HG03066 (cell line): ENCODE measurements around the gene RPRD2.

ENCODE experiments used
- ATAC-seq: cut with Tn5 transposase; IDR thresholded peaks from one replicate; pipeline ENCODE4 v1.9.1; 2021; ENCODE audit warnings: low read depth; ENCODE audit not compliant: unreplicated experiment

Gene RPRD2

DNA sequence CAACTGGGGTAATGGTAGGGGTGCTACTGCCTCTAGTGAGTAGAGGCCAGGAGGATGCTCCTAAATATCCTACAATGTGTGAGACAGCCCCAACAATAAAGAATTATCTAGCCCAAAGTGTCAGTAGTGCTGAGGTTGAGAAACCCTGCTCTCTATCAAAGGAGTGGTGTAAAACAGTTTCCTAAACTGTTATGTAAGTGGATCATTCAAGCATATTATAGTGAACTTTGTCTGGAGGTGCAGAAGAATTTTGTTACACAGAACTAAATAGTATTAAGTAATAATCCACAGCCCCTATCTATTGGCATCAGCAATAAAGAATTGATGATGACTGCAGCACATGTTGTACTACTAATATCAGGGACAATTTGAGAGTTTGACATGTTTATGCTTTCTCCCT, 103.0 kb downstream of the RPRD2 start:
- ATAC-seq, result no peak

DNA sequence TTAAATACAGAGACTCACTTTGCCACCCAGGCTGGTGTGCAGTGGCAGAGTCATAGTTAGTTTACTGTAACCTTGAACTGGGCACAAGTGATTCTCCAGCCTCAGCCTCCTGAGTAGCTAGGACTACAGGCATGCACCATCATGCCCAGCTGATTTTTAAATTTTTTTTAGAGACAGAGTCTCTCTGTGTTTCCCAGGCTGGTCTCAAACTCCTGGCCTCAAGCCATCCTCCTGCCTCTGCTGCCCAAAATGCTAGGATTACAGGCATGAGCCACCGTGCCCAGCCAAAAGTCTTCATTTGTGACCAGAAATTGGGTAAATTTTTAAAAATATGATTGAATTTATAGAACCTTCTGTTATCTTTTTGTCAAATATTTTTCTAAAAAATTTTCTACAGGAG, 105.3 kb downstream of the RPRD2 start:
- ATAC-seq, result no peak

DNA sequence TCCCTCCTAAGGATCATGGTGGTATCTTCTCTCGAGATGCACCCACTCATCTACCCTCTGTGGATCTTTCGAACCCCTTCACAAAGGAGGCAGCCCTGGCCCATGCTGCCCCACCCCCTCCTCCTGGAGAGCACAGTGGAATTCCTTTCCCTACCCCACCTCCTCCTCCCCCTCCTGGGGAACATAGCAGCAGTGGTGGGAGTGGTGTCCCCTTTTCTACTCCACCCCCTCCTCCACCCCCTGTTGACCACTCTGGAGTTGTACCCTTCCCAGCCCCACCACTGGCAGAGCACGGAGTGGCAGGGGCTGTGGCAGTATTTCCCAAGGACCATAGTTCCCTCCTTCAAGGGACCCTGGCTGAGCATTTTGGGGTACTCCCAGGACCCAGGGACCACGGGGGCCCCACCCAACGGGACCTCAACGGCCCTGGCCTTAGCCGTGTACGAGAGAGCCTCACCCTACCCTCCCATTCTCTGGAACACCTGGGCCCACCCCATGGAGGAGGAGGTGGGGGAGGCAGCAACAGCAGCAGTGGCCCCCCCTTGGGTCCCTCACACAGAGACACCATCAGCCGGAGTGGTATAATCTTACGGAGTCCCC, 108.8 kb downstream of the RPRD2 start:
- no peak for ATAC-seq

DNA sequence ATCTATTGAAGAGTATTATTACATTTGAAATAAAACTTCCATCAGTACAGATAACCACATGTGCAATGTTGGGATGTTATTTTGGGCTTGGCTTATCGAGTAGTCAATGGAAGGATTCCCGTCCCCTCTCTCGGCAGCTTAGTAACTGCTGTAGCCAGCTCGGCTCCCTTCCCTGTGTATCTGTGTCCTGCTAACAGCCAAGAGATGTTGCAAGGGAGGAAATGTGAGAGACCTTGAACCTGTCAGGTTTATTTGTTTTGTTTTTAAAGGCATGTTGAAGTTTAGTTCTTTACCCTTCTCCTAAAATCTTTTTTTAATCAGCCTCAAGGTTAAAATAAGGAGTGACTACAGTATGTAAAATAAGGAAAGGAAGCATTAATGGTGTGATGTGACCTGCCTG, 109.7 kb downstream of the RPRD2 start:
- no peak for ATAC-seq

DNA sequence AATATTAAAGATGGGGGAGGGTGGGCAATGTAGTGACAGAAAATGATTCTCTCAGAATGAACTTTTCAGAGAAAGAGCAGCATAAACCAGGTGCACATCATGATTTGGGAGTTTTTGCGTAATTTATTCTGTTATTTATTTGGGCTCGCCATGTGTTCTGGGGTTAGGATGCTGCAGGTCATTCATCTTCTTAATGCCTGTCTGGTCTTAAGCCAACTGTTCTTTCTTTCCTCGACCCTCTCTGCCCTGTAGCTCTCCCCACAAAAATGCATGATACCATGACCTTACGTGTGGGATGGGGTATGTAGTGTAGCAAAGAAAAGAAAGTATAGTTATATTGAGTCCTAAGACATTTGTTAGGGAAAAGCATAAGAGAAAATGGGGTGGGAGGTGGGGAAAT, 110.9 kb downstream of the RPRD2 start:
- no peak for ATAC-seq

DNA sequence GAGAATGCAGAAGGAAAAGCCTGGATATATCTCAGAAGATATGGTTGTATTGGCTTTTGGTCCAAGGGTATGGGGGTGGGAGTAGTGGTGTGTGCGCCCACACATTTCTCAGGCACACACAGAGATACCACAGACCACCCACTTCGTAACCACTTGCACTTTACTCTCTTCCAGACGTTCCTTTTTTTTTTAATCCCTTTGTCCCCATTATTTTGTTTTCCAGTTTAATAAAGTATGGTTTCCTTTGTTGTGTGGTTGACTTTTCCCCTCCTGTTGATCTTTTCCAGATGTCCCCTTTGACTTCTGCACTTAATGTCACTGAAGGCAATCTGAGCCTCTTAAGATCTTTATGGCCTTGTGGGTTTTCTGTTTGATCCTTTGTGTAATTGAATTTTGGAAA, 112.8 kb downstream of the RPRD2 start:
- ATAC-seq, result no peak

DNA sequence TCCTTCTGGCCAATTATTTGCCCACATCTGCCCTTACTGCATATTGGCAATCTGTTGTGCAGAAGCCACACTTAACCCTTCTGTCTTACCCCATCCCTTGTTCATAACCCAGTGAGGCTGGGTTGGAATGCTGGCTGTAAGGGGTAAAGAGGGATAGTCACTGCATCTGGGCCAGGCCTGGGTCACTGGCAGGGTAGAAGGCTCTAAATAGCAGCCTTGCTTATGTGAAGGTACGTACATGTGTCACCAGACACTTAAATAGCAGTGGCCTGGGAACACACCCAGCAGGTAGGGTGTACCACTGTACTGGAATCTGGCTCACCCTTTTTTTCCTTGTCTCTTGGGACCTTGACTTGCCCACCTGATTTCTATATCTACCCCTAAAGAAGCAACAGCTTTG, 113.4 kb downstream of the RPRD2 start:
- ATAC-seq, result no peak

DNA sequence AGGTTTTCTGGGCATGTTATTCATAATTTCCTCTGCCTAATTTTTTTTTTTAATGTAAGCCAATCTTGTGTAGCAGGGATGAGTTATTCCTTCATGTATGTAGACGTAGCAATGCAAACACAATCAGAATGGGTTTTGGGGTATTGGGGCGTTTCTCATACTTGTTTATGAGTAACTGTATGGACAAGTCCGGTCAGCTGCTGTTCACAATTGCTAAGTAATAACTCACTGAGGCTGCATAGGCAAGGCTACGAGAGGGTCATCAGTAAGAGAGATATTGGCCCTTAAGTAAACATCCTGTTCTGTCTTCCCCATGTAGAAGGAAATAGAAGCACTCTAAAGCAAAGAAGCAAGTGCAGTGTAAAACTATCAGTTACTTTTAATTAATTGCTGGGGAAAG, 113.8 kb downstream of the RPRD2 start:
- no peak for ATAC-seq

DNA sequence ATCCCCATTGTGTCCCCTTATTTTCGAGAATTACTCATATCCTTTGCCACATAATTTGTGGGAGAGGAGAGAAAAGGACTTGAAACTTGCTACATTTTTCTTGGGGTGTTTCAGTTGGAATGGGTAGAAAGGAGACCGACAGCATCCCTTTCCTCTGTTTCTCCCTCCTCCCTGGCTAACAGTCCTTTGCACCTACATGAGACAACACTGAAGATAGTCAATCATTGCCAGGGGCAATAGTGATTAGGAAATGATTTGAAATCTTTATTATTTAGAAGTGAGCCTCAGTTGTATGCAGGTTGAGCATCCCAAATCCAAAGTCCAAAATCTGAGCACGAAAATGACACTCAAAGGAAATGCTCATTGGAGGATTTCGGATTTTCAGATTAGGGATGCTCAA, 115.4 kb downstream of the RPRD2 start:
- no peak for ATAC-seq

DNA sequence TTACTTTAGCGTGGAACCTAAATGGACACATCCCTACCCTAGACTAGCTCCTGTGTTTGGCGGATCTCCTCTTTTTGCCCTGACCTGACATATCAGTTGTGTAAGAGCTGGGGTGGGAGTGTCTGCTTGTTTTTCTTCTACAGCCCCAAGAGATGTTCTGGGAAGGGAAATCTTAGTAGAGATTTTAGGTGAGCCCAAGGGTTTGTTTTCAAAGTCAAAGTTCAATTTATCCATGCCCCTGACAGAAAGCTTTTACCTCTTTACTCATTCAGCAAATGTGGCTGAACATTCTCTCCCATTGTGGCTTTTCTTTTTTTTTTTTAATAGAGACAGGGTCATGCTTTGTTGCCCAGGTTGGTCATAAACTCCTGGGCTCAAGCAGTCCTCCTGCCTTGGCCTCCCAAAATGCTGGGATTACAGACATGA, 116.0 kb downstream of the RPRD2 start:
- no peak for ATAC-seq

DNA sequence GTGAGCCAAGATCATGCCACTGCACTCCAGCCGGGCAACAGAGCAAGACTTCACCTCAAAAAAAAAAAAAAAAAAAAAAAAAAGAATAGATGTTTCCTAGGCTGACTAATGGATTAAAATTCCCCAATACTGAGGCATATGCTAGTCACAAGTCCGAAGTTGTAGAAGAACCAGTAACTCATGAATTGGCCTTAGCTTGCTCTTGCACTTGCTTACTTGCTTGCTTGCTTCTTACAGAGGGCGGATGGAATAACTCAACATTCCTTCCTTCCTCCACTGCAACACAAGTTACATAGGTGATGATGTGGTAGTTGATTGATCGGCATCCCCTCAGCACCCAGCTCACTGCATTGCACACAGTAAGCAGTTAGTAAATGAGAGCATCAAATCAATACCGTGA, 120.5 kb downstream of the RPRD2 start:
- no peak for ATAC-seq

DNA sequence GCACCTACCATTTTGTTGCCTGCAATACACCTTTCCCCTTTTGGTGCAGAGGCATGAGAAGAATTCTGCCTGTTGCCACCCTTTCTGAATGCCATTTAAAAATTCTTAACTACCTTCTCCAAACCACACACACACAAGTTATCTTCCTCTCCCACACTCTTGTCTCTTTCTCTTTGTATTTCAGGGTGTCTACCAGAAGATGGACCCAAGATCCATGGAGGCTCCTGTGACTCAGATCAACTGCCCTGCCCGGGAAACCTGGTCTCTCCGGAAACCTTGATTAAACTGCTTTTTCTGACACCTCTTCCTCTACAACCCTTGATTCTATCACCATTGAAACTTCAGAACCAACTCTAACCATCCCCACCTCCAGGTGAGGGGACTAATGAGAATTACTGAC, 120.9 kb downstream of the RPRD2 start:
- no peak for ATAC-seq

DNA sequence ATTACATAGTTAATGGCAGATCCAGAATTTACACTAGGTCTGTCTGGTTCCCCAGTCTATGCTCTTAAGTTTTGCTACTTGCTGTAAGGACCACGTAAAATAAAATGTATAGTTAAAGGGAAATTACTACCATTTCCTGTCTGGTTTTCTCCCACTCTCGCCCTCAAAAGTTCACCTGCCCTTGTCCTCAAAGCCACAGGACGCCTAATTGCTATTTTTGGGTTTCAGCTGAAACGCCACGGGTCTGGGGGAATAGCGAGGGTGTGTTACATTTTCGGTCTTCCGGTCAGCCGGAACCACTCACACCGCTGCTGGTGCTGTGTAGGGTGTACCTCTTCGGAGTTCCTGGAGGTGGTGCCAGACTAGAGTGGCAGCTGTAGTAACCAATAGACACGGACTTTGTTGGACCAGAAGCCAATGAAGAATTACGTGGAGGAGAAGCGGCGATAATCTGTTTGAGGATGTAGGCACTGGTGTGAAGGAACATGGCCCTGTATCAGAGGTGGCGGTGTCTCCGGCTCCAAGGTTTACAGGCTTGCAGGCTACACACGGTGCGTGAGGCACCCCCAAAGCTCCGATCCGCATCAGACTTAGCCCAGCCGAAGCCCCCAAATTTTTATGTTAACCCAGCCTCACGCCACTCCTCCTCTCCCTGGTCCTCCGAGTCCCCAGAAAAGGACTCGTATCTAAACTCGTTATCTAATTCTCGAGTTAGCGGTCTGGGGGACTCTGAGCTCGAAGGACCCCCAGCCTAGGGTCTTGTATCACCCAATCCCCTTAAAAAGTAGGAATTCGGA, 123.2 kb downstream of the RPRD2 start, which contains the start of gene TARS2:
Gene TARS2, plus strand, starts transcription at position 454 of the 797 bp plus-strand sequence. Its CDS starts 32 bp downstream, at position 486.
- ATAC-seq, result peak; percentile 99

DNA sequence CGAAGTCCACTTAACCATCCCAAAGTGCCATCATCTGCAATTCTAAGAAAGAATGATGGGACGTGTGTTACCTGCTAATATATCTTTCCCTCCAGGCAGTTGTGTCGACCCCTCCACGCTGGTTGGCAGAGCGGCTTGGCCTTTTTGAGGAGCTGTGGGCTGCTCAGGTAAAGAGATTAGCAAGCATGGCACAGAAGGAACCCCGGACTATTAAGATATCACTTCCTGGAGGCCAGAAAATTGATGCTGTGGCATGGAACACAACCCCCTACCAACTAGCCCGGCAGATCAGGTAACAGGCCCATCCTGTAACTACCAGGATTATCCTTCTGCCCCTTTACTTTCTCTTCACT, 123.8 kb downstream of the RPRD2 start:
- ATAC-seq, result no peak

DNA sequence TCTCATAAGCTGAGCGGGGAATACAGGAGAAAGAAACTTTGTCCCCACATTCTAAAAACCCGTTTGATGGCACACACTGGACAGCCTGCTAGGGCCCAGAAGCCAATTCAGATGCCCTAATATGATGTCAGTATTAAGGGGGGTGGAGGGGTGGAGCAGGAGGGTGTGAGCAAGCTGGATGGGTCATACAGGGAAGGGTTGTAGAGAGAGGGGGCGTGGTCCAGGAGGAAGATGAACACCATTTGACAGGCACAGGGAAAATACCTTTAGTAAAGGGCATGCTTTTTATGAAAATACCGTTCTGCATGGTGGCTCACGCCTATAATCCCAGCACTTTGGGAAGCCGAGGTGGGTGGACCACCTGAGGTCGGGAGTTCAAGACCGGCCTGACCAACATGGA, 129.2 kb downstream of the RPRD2 start:
- no peak for ATAC-seq

DNA sequence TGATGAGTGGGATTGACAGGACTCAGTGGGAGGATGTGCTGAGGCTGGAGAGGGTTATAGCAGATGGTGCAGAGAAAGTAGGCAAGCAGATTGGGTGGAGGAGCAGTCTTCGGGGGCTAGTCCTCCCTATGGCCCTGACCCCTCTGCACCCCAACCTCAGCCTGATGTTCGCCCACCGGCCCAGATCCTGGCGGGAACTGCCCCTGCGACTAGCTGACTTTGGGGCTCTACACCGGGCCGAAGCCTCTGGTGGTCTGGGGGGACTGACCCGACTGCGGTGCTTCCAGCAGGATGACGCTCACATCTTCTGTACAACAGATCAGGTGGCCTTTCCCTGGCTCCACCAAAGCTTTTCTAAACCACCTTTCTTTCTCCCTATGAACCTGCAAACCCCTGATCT, 134.4 kb downstream of the RPRD2 start:
- ATAC-seq, result no peak

DNA sequence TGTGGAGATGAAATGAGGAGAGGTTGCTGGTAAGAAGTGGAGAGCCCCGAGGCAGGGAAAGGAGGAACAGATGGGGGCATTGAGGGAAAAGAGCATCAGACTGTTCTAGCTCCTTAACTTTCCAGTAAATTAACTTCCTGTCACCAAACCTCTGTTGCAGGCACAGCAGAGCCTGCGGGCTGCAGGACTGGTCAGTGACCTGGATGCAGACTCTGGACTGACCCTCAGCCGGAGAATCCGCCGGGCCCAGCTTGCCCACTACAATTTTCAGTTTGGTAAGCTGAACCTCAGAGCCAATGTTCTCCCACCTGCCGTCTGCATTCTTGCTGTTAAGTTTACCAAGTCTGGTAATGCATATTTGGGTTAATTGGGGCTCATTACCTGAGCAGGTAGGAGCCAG, 141.5 kb downstream of the RPRD2 start:
- no peak for ATAC-seq

DNA sequence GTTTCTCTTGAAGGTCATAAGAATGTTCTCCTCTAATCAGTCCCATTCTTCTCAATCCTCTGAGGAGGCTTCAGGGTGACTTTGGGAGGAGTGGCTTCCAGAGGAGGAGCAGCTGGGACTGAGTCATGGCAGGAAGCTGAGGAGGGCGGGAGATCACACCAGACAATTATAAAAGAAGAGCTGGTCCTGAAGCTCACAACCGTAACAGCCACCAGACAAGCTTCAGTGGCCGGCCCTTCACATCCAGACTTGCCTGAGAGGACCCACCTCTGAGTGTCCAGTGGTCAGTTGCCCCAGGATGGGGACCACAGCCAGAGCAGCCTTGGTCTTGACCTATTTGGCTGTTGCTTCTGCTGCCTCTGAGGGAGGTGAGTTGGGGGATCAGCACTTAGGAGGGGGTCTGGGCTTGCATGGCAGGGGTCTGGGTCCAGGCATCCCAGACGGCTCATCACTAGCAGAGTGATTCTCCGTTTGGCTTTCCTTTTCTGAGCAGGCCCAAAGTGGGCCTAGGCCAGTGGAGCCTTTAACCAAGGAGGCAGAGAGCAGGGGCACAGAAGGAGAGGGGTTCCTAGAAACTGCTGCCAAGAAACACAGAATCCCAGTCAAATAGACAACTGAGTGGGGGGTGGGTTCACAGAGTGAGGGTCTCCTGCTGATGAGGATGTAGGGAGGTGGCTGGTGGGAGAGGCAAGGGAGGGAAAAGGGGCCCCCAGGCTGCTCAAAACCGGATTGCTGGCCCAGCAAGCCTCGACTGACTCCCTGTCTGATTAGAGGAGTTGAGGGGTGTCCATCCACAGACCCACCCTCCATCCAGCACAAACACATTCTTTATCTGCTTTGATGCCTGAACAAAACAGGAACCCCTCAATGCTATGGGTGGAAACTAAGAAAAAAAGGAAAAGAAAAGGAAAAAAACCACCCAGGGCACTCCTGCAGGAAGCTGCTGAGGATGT, 144.2 kb downstream of the RPRD2 start, which contains the start of gene ECM1:
Gene ECM1, plus strand, starts transcription at position 198 of the 953 bp plus-strand sequence. Its CDS starts 101 bp downstream, at position 299.
- ATAC-seq, result no peak

DNA sequence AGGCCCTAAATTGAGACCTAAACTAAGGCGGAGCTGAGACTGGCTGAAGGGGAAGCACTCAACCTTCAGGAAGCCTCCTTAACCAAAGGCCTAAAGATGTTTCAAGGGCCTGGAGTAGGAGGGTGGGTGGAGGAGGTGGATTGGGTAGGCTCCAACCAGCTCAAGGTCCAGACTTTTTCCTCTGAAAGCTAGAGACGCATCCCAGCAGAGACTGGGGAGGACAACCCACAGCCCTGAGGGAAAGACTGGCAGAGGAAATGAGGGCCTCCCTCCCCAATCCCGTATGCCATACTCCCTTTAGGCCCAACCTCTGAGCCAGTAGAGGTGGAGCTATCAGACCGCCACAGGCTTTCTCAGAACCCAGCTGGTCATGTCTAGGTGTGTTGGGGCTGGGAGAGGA, 145.0 kb downstream of the RPRD2 start:
- ATAC-seq, result no peak

DNA sequence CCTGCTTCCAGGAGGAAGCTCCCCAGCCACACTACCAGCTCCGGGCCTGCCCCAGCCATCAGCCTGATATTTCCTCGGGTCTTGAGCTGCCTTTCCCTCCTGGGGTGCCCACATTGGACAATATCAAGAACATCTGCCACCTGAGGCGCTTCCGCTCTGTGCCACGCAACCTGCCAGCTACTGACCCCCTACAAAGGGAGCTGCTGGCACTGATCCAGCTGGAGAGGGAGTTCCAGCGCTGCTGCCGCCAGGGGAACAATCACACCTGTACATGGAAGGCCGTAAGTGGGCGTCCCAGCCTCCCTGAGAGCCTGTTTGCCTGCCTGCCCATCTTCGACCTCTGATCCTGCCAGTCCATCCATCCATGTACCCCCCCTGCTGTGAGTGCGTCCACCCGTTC, 147.6 kb downstream of the RPRD2 start:
- no peak for ATAC-seq

DNA sequence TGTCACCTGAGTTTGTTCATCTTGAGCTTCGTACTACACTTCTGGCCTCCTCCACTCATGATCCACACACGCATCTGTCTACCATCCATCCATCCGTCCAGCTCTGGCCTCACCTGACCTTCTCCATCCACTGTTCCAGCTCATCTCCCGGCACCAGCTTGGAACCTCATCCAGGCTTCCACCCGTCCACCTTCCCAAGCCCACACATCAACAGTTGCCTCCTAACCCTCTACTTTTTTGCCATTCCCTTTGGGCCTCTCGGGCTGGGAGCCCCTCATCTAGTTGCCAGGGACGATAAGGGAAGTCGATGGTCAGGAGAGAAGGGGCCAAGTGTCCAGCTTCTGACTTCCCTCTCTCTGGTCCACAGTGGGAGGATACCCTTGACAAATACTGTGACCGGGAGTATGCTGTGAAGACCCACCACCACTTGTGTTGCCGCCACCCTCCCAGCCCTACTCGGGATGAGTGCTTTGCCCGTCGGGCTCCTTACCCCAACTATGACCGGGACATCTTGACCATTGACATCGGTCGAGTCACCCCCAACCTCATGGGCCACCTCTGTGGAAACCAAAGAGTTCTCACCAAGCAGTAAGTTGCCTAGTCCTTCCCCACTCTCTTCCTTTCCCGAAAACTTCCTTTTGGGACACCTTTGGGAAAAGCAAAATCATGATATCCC, 148.2 kb downstream of the RPRD2 start:
- no peak for ATAC-seq
